Measurements from ENCODE around the gene FOXN3. TPM values are rescaled to one million over a fixed set of nuclear protein-coding genes. Genes with fewer than 3 reads are reported as not detected.

FOXN3 gene
- total RNA-seq, 1 donor from 2014 or later: 106 TPM

DNA sequence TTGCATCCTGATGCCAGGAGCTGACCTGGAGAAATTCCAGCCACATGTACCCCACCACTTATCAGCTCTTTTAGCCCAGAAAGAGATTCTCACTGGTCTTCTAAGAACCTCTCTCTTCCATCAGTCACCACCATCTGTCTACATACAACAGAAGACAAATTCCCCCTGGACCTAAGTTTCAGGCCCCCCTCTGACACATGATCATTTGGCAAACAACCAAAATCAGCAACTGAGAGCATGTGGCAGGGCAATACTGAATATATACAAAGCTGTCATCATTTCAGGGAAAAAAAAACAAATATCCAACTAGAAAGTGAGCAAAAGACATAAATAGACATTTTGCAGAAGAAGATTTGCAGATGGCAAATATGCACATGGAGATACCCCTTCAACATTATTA lies 180.2 kb downstream of the FOXN3 start:
- H3K9me3 Mint-ChIP-seq: no peaks in the 10 kb centered on the region
- H3K4me1 Mint-ChIP-seq: peaks cover 36% of the 10 kb centered on the region
- peaks cover 25% of the 10 kb centered on the region for H3K36me3 Mint-ChIP-seq (ENCODE audit: low read depth)
- no peak overlapping the region for H3K4me3 Mint-ChIP-seq
- H3K27ac Mint-ChIP-seq: no peak overlapping the region
- ChIA-PET POLR2A (interaction anchor here (0.6 kb wide), 1 partner anchor 51 kb away, joined by 3 read pairs; no protein-coding TSS in a partner anchor), CTCF (no interaction called here)
- ATAC-seq (ENCODE audit: low read depth) (no peak), DNase-seq (no peak)
- TF ChIP-seq, protein P1, sequence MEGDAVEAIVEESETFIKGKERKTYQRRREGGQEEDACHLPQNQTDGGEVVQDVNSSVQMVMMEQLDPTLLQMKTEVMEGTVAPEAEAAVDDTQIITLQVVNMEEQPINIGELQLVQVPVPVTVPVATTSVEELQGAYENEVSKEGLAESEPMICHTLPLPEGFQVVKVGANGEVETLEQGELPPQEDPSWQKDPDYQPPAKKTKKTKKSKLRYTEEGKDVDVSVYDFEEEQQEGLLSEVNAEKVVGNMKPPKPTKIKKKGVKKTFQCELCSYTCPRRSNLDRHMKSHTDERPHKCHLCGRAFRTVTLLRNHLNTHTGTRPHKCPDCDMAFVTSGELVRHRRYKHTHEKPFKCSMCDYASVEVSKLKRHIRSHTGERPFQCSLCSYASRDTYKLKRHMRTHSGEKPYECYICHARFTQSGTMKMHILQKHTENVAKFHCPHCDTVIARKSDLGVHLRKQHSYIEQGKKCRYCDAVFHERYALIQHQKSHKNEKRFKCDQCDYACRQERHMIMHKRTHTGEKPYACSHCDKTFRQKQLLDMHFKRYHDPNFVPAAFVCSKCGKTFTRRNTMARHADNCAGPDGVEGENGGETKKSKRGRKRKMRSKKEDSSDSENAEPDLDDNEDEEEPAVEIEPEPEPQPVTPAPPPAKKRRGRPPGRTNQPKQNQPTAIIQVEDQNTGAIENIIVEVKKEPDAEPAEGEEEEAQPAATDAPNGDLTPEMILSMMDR (IDR thresholded peaks at IDR 0.05): no peak
- intact Hi-C loops (cut with micrococcal nuclease): no loop called here
- no peaks in the 10 kb centered on the region for H3K27me3 Mint-ChIP-seq

DNA sequence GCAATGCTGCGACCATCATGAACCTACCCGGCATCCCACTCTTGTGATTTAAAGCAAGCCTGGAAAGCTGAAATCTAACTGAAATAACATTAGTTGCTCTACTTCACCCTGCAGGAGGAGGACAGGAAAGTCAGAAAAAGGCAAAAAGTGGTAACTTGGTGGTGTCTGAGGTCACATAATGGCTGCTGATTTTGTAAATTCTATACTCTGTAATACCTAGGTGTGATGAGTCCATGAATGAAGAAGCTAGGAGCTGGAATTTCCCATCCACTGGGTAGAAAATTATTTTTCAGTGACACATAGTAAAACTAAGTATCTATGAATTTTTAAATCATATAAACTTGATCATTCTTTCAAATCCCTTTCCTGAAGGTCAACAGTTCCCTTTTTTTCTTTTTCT lies 183.8 kb downstream of the FOXN3 start:
- no peaks in the 10 kb centered on the region for H3K9me3 Mint-ChIP-seq

DNA sequence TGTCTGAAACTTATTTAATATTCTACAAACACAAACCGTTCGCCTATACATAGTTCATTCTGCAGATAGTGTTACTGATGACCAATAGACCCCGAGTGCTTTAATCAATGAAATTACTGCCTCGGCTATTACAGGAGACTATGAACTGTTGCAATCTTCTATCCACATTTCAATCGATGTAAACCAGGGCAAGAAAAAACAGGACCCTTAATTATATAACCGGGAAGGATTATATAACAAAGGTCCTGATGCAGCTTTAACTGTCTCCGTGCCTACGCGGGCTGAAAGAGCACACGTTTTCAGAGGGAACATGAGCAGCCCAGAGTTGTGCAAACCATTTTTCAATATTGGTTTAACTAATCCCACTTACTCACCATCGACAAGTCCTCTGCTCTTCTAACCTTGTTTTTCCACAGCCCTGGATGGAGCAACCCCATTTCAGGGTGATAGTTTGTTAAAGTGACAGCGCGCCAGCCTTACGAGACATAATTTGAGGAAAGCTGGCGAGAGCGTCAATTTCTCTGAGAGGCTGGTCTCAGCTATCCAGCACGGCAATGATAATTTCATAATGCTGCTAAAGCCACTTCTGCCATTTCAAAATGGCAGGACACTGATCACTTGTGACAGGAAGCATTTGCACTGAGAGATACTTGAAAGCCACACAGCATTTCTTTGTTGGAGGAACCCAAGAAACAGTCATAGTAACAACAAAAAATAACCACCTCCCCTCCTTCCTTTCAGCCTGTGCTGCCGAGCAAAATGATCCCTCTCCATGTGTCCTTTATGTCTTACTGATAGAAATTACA lies 184.6 kb downstream of the FOXN3 start:
- POLR2A ChIA-PET: interaction anchor here (0.6 kb wide), 1 partner anchor 225 kb away, joined by 6 read pairs; no protein-coding TSS in a partner anchor
- ATAC-seq (ENCODE audit: low read depth): no peak
- no peak overlapping the region for H3K27ac Mint-ChIP-seq

More for the DNA sequence above, 183.8 kb downstream of the FOXN3 start:
- ATAC-seq (ENCODE audit: low read depth) (no peak), DNase-seq (no peak)
- Mint-ChIP-seq H3K36me3 (ENCODE audit: low read depth) (peaks cover 13% of the 10 kb centered on the region), H3K4me3 (no peak overlapping the region), H3K27ac (no peak overlapping the region), H3K27me3 (no peaks in the 10 kb centered on the region), H3K4me1 (peaks cover 26% of the 10 kb centered on the region)
- POLR2A ChIA-PET: no interaction called here
- TF ChIP-seq, protein P1 (IDR thresholded peaks at IDR 0.05): no peak
- CTCF ChIA-PET: no interaction called here
- intact Hi-C loops (cut with micrococcal nuclease): no loop called here

DNA sequence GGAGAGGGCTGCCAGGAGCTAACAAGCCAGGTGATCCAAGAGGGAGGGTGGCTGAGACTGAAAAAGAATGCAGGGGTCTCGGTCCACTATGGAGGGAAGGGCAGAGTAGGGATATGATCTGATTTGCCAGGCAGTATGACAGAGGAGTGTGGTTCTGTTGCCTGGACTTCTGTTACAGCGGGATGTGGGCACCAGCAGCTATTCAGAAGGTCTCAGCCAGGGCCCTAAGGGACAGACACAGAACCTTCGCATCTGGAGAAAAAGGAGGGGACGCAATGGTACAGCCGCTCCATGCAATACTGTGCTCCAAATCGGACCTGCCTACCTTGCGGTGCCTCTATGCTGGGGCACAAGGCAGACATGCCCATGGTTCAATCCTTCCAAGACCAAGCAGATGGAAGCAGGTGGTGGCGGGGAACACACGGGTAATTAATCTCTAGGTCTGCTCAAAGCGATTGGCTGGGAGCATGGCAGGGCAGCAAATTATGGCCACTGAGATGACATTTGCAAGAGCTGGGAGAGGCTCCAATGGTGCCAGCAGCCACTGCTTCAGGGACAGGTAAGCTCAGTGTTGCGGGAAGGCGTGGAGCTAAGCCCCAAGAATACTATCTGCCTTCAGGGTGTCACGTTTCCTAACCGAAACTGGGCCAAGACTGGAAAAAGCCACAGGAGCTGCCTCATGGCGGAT lies 185.5 kb downstream of the FOXN3 start:
- Mint-ChIP-seq H3K27me3 (no peaks in the 10 kb centered on the region), H3K4me3 (no peak overlapping the region), H3K9me3 (no peaks in the 10 kb centered on the region), H3K27ac (no peak overlapping the region), H3K4me1 (peaks cover 20% of the 10 kb centered on the region), H3K36me3 (ENCODE audit: low read depth) (peaks cover 6% of the 10 kb centered on the region)
- POLR2A ChIA-PET: interaction anchor here (0.6 kb wide), 1 partner anchor 226 kb away, joined by 6 read pairs; no protein-coding TSS in a partner anchor
- no peak for DNase-seq
- CTCF ChIA-PET: no interaction called here
- intact Hi-C loops (cut with micrococcal nuclease): no loop called here
- no peak for ATAC-seq (ENCODE audit: low read depth)
- TF ChIP-seq, protein P1 (IDR thresholded peaks at IDR 0.05): no peak

More for the DNA sequence above, 184.6 kb downstream of the FOXN3 start:
- TF ChIP-seq, protein P1 (IDR thresholded peaks at IDR 0.05): no peak
- DNase-seq: no peak
- CTCF ChIA-PET: interaction anchor here (0.7 kb wide), 1 partner anchor 303 kb away, joined by 3 read pairs; no protein-coding TSS in a partner anchor
- H3K4me1 Mint-ChIP-seq: peaks cover 21% of the 10 kb centered on the region
- peaks cover 7% of the 10 kb centered on the region for H3K36me3 Mint-ChIP-seq (ENCODE audit: low read depth)
- H3K4me3 Mint-ChIP-seq: no peak overlapping the region
- intact Hi-C loops (cut with micrococcal nuclease): no loop called here
- H3K27me3 Mint-ChIP-seq: no peaks in the 10 kb centered on the region
- no peaks in the 10 kb centered on the region for H3K9me3 Mint-ChIP-seq

All from activated B cell treated with CpG ODN at 0.5 μM for 24 hours (primary cell).